HFFc6 (cell line): ENCODE measurements around the gene NRL. TPM values are rescaled to one million over a fixed set of nuclear protein-coding genes. Genes with fewer than 3 reads are reported as not detected.

Experiments used
- DNase-seq: peaks from one replicate; pipeline ENCODE4 v3.0.0-alpha.2; 2018
- H3K27ac Mint-ChIP-seq: 2 replicates; pipeline ENCODE4 v1.8.0; 2020; ENCODE audit warnings: mild to moderate bottlenecking, mixed read lengths
- H3K27me3 Mint-ChIP-seq: 2 replicates; pipeline ENCODE4 v1.8.0; 2021; ENCODE audit warnings: mild to moderate bottlenecking, moderate library complexity, mixed read lengths; ENCODE audit not compliant: insufficient read depth
- H3K36me3 Mint-ChIP-seq: 2 replicates; pipeline ENCODE4 v1.8.0; 2021; ENCODE audit warnings: low read depth, mixed read lengths
- H3K4me1 Mint-ChIP-seq: 2 replicates; pipeline ENCODE4 v1.8.0; 2020; ENCODE audit warnings: low read depth, mixed read lengths
- H3K4me3 Mint-ChIP-seq: 2 replicates; pipeline ENCODE4 v1.8.0; 2020; ENCODE audit warnings: mild to moderate bottlenecking, moderate library complexity, mixed read lengths
- H3K9me3 Mint-ChIP-seq: 2 replicates; pipeline ENCODE4 v1.8.0; 2020; ENCODE audit warnings: mild to moderate bottlenecking, mixed read lengths
- CTCF ChIP-seq: fragments of 200-600 bp; sonication (generic); IDR thresholded peaks from 2 replicates; pipeline ENCODE4 v1.5.0; 2021; ENCODE audit warnings: antibody characterized with exemption, mild to moderate bottlenecking
- total RNA-seq, 6 experiments: library from RNA; stranded (reverse); fragmentation: NEBNext Ultra II Directional; extraction: Animal tissue kit (Norgen Biotek cat#: 25700); gene quantifications; 2 replicates in 1 of 6; 3 replicates in 5 of 6; pipeline ENCODE4 v1.2.3, GENCODE V29; 2021

The NRL gene
- total RNA-seq, 6 experiments from 2014 or later: 0.26 to 0.85 (median 0.49) TPM

- H3K36me3 Mint-ChIP-seq: peaks cover 22% of the 10 kb centered on the region
Observed at GRCh38 chr14:24100982-24101494, 13.7 kb downstream of the NRL start.

GRCh38 chr14:24100197-24100981 lies 14.4 kb downstream of the NRL start:
- Mint-ChIP-seq H3K4me3 (no peak overlapping the region), H3K27ac (no peak overlapping the region), H3K27me3 (no peaks in the 10 kb centered on the region; the same call in 1 of the 2 replicates), H3K36me3 (peaks cover 26% of the 10 kb centered on the region), H3K9me3 (no peaks in the 10 kb centered on the region), H3K4me1 (peaks cover 10% of the 10 kb centered on the region)
- no peak for TF ChIP-seq CTCF
- DNase-seq: no peak

More at GRCh38 chr14:24100982-24101494, 13.7 kb downstream of the NRL start:
- no peaks in the 10 kb centered on the region for H3K27me3 Mint-ChIP-seq
- no peaks in the 10 kb centered on the region for H3K9me3 Mint-ChIP-seq
- H3K4me1 Mint-ChIP-seq: peaks cover 8% of the 10 kb centered on the region
- H3K4me3 Mint-ChIP-seq: no peak overlapping the region
- no peak for TF ChIP-seq CTCF
- DNase-seq: no peak
- H3K27ac Mint-ChIP-seq: no peak overlapping the region

GRCh38 chr14:24098927-24099813 lies 15.6 kb downstream of the NRL start:
- no peaks in the 10 kb centered on the region for H3K9me3 Mint-ChIP-seq
- no peak overlapping the region for H3K27ac Mint-ChIP-seq
- no peak for TF ChIP-seq CTCF
- peaks cover 16% of the 10 kb centered on the region for H3K4me1 Mint-ChIP-seq
- no peak overlapping the region for H3K4me3 Mint-ChIP-seq
- H3K27me3 Mint-ChIP-seq: no peaks in the 10 kb centered on the region; the same call in none of the 2 replicates
- H3K36me3 Mint-ChIP-seq: peaks cover 17% of the 10 kb centered on the region; the same call in 1 of the 2 replicates
- no peak for DNase-seq

- Mint-ChIP-seq H3K9me3 (no peaks in the 10 kb centered on the region), H3K36me3 (peaks cover 9% of the 10 kb centered on the region; the same call in 1 of the 2 replicates), H3K4me3 (no peak overlapping the region), H3K27me3 (no peaks in the 10 kb centered on the region; the same call in none of the 2 replicates), H3K4me1 (peaks cover 21% of the 10 kb centered on the region), H3K27ac (no peak overlapping the region)
- no peak for DNase-seq
- TF ChIP-seq CTCF: no peak
Observed at GRCh38 chr14:24098229-24098926, 16.4 kb downstream of the NRL start.

- DNase-seq: no peak
- no peak for TF ChIP-seq CTCF
- Mint-ChIP-seq H3K4me3 (peak overlapping the region; percentile 21; the same call in 1 of the 2 replicates), H3K4me1 (peaks cover 26% of the 10 kb centered on the region), H3K27ac (no peak overlapping the region), H3K9me3 (no peaks in the 10 kb centered on the region), H3K27me3 (no peaks in the 10 kb centered on the region; the same call in none of the 2 replicates), H3K36me3 (peaks cover 4% of the 10 kb centered on the region; the same call in 1 of the 2 replicates)
Observed at GRCh38 chr14:24096545-24097181, 18.1 kb downstream of the NRL start.
